Right lobe of liver (tissue), 4 donors: ENCODE data around the gene PCIF1.

Experiments
- CTCF ChIP-seq, 4 donors: fragments of 200-600 bp in 3 of 4; fragments of 450-650 bp in 1 of 4; IDR thresholded peaks; one replicate each; pipeline versions ENCODE4 v1.5.1 to v1.8.0; 2016 to 2022; ENCODE audit warnings: antibody characterized with exemption in 4 of 4, mild to moderate bottlenecking in 2 of 4
- POLR2A ChIP-seq: fragments of 450-650 bp; IDR thresholded peaks from one replicate; pipeline ENCODE4 v1.6.1; 2017; ENCODE audit warnings: antibody characterized with exemption, mild to moderate bottlenecking
- donor health status: DM: no; HTN: no; CAD: no.
- donor health status: DM: no; HTN: no; CAD: no.
- donor health status: DM: no; HTN: yes; CAD: no.

GRCh38 chr20:45893831-45894230 lies 40.7 kb upstream of the PCIF1 start:
- TF ChIP-seq CTCF (IDR thresholded peaks at IDR 0.05) (no peak), POLR2A (no peak)
